Activated naive CD4-positive, alpha-beta T cell treated with anti-CD3 and anti-CD28 coated beads, Interleukin-2, amount 50 U/mL, for 72 hours (primary cell): Measurements from ENCODE around the gene CDHR5. TPM values are rescaled to one million over a fixed set of nuclear protein-coding genes. Genes with fewer than 3 reads are reported as not detected.

Experiments used
- ATAC-seq, 2 donors: fragments of 150-1000 bp; cut with Tn5 transposase; 2 replicates each; pipeline ENCODE4 v1.10.0; 2021; ENCODE audit warnings: mild to moderate bottlenecking in 2 of 2, moderate library complexity in 2 of 2
- DNase-seq, 2 donors: peaks; one replicate each; pipeline ENCODE4 v3.0.0; 2021 to 2022; ENCODE audit warnings: low spot score in 2 of 2
- H3K27ac Mint-ChIP-seq, 2 donors: one replicate each; pipeline ENCODE4 v1.8.0; 2022; ENCODE audit warnings: mild to moderate bottlenecking in 2 of 2, mixed read lengths in 2 of 2
- H3K36me3 Mint-ChIP-seq, 2 donors: one replicate each; pipeline ENCODE4 v1.8.0; 2022; ENCODE audit warnings: mixed read lengths in 2 of 2
- H3K9me3 Mint-ChIP-seq, 2 donors: one replicate each; pipeline ENCODE4 v1.8.0; 2022; ENCODE audit warnings: mixed read lengths in 2 of 2
- total RNA-seq, 2 donors: library from RNA; stranded (reverse); gene quantifications; one replicate each; pipeline ENCODE4 v1.2.3, GENCODE V29; 2022

The CDHR5 gene
- total RNA-seq, 2 donors from 2014 or later = not detected

DNA sequence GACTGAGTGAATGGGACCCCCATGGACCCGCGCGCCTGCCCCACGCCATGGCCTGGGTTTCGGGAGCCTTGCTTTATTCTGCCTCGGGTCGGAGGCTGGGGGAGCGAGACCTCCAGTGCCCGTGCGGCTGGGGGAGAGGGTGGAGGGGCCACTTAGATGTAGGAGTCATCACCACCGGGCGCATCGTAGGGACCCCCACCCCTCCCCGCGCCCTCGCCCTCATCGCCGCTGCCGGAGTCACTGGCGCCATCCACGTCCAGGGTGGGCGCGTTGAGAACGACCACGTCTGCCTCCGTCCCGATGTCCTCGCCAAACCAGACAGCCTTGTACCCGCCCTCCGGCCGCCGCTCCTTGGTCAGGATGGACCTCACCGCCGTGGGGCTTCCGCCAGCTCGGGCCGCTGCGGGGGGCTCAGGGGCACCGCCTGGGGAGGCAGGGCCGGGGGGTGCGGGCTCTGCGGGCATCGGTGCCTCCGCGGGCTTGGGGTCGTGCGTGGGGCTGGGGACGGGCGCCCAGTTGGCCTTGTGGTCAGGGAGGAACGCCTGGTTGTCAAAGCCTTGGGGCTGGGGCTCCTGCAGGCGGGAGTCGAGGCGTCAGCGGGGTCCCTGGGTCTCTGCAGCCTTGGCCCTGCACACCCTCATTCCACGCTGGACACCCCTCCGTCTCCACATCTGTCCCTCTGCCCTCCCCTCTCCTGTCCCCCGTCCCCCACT is 7.4 kb downstream of the CDHR5 start:
- no peak for DNase-seq
- Mint-ChIP-seq H3K9me3 (no peaks in the 10 kb centered on the region), H3K27ac (peak overlapping the region in 1 of 2 donors; percentile 87), H3K36me3 (peaks cover 0 to 8% of the 10 kb centered on the region in 2 donors)
- ATAC-seq = no peak

DNA sequence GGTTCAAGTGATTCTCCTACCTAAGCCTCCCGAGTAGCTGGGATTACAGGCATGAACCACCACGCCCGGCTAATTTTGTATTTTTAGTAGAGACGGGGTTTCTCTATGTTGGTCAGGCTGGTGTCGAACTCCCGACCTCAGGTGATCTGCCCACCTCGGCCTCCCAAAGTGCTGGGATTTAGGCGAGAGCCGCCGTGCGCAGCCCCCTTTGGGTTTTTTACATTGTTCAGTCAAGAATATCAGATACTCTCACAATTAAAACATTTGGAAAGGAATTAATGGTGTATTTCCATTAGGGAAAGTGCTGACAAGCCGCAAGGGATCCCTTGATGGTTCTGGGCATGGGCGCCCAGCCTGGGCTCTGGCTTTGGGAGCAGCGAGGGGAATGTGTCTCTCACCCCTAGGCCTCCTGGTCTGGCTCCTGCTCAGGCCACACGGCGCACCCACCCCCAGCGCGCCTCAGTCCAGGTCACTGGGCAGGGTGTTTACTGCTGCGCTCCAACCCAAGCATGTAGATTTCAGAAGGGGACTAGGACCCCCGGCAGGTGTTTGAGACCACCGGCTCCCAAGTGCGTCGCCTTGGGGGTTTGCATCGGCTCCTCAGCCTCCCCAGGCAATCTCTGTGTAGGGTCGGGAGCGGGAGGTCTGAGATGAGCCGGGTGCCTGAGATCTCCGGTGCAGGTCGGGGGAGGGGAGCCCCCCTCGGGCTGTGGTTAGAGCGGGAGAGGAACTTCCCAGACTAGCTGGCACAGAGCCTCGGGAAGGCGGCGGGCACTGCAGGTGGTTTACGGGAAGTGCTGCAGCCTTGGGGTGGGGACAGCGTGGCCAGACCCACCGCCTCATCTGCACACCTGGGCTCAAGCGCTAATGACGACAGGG is 8.2 kb downstream of the CDHR5 start:
- no peak for ATAC-seq
- no peak for DNase-seq
- Mint-ChIP-seq H3K27ac (peak overlapping the region; percentile 44 to 87), H3K36me3 (peaks cover 0 to 13% of the 10 kb centered on the region in 2 donors), H3K9me3 (no peaks in the 10 kb centered on the region)

DNA sequence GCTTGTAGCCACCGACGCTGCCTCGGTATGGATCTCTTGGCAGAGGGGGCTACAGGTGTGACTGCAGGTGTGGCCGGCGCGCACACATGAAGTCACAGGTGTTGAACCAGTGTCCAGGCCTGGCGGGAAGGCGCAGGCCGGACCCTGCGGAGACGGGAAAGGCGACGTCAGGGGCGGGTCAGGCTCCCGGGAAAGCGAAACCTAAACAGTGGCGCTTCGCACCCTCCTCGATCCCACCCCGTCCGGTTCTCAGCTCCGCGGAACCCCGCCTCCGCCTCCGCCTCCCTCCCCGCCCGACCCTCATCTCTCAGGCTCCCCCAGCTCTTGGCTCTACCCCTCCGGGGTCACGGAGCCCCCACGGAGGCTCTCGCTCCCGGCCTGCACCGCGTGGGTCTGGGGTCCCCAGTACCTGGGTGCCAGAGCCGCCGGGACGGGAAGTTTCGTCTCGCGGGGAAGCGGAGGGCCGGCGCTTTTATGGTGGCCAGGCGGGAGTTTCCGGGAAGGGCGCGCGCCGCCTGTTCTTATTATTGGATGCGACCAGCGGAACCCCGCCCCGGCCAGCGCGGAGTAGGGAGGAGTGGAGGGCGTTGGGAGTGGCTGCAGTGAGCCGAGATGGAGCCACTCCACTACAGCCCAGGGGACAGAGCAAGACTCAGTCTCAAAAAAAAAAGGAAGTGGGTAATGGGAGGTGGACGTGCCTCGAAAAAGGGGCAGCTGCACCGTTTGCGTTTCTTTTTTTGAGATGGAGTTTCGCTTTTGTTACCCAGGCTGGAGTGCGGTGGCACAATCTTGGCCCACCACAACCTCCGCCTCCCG is 9.0 kb downstream of the CDHR5 start, which contains the start of gene IRF7:
TSS of gene IRF7 (minus strand) at position 447 of the 816 bp plus-strand sequence. CDS start 586 bp downstream, outside the sequence.
- DNase-seq = peak; percentile 87 to 93
- ATAC-seq = peak; percentile 82 to 91
- no peaks in the 10 kb centered on the region for H3K9me3 Mint-ChIP-seq

DNA sequence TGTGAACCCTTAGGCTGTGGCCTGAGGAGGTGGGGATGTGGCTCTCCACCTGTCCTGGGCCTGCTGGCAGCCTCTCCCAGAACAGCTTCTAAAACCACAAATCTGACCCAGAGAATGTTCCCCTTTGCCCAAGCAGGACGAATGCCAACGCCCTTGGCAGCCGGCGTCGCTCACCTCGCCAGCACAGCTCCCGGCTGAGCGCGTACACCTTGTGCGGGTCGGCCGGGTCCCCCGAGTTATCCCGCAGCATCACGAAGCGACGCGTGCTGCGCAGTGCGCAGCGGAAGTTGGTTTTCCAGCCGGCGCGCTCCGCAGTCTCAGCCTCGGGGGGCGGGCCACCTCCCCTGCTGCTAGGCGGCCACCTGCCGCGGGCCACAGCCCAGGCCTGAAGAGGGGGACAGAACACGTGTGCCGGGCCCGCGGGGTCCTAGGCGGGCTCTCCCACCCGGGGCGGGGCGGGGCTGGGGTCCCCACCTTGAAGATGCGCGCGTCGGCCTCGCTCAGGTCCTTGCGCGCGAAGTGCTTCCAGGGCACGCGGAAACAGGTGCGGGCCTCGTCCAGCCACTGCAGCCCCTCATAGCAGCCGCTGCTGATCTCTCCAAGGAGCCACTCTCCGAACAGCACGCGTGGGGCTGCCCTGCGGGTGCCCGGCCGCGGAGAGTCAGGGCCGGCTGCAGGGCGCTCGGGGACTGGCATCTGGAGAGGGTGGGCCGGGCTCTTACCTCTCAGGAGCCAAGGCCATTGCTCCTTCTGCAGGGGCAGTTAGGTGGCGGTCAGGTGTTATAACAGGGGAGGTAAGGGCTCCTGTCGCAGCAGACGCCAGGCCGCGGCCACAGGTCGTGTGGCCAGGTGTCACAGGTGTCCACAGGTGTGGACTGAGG is 9.9 kb downstream of the CDHR5 start:
- ATAC-seq = peak in 1 of 2 donors; percentile 1
- peaks cover 0 to 13% of the 10 kb centered on the region in 2 donors for H3K36me3 Mint-ChIP-seq

More for the DNA sequence above, 9.0 kb downstream of the CDHR5 start, which contains the start of gene IRF7:
- Mint-ChIP-seq H3K36me3 (peaks cover 0 to 13% of the 10 kb centered on the region in 2 donors), H3K27ac (peak within 1 kb of the TSS; percentile 87 to 91)

DNA sequence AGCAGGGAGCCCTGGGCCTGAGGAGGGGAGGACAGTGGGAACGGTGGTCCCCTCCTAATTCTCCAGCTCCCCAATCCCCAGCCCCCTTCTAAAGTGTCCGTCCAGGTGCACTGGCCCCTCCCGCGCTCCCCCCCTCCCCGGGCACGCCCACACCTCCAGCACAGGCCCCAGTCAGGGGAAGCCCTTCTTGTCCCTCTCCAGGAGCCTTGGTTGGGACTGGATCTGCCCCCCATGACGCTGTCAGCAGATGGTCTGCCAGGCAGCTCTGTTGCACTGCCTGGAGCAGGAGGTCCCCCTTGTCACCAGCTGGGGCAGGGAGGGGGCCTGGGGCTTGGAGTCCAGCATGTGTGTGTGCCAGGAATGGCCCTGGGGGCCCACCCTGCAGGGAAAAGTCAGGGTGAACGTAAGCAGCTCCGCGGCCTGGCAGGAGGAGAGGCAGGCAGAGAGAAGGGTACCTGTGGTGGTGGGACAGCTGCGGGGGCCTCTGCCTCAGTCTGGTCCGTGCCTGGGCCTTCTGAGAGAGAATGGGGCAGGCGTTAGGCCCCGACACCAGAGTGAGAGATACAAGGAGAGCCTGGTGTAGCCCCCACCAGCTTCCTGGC is 10.6 kb downstream of the CDHR5 start:
- Mint-ChIP-seq H3K9me3 (no peaks in the 10 kb centered on the region), H3K36me3 (peaks cover 0 to 13% of the 10 kb centered on the region in 2 donors), H3K27ac (peak overlapping the region; percentile 82 to 92)
- peak in 1 of 2 donors; percentile 0 for ATAC-seq
- no peak for DNase-seq

More for the DNA sequence above, 9.9 kb downstream of the CDHR5 start:
- no peaks in the 10 kb centered on the region for H3K9me3 Mint-ChIP-seq
- no peak for DNase-seq
- H3K27ac Mint-ChIP-seq = peak overlapping the region; percentile 87 to 92

DNA sequence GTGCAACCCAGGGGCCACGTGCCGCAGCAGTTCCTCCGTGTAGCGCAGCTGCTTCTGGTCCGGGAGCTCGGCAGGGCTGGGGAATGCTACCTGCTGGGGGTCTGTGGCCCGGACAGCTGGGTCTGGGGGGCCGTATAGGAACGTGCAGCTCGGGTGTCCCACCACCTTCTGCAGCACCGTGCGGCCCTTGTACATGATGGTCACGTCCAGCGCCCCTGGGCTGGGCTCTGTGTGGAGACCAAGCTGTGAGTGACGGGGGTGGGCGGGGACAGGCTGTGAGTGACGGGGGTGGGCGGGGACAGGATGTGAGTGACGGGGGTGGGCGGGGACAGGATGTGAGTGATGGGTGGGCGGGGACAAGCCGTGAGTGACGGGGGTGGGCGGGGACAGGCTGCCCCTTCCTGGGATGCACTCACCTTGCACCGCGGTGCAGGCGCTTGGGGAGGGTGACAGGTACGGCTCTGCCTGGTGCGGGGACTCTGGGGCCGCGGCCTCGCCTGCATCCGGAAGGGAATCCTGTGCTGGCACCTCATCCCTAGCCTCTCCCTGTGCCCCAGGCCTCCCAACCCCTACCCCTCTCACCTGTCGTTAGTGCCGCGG is 11.3 kb downstream of the CDHR5 start:
- Mint-ChIP-seq H3K27ac (peak overlapping the region; percentile 44 to 82), H3K9me3 (no peaks in the 10 kb centered on the region), H3K36me3 (peaks cover 0 to 13% of the 10 kb centered on the region in 2 donors)
- peak; percentile 17 to 40 for ATAC-seq
- peak in 1 of 2 donors; percentile 68 for DNase-seq

DNA sequence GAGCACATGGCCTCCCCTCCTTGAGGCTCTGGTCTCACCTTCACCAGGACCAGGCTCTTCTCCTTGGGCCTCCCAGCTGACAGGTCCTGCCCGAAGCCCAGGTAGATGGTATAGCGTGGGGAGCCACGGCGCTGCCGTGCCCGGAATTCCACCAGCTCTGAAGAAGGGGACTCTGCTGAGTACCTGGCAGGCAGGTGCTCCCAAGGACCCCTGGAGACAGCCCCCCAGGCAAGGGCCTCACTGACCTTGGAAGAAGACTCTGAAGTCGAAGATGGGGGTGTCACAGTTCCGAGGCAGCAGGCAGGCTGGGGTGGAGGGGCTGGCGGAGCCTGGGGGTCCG is 11.8 kb downstream of the CDHR5 start:
- ATAC-seq (no peak), DNase-seq (no peak)
- H3K27ac Mint-ChIP-seq = peak overlapping the region; percentile 35 to 68
- H3K36me3 Mint-ChIP-seq = peaks cover 0 to 13% of the 10 kb centered on the region in 2 donors
- H3K9me3 Mint-ChIP-seq = no peaks in the 10 kb centered on the region

DNA sequence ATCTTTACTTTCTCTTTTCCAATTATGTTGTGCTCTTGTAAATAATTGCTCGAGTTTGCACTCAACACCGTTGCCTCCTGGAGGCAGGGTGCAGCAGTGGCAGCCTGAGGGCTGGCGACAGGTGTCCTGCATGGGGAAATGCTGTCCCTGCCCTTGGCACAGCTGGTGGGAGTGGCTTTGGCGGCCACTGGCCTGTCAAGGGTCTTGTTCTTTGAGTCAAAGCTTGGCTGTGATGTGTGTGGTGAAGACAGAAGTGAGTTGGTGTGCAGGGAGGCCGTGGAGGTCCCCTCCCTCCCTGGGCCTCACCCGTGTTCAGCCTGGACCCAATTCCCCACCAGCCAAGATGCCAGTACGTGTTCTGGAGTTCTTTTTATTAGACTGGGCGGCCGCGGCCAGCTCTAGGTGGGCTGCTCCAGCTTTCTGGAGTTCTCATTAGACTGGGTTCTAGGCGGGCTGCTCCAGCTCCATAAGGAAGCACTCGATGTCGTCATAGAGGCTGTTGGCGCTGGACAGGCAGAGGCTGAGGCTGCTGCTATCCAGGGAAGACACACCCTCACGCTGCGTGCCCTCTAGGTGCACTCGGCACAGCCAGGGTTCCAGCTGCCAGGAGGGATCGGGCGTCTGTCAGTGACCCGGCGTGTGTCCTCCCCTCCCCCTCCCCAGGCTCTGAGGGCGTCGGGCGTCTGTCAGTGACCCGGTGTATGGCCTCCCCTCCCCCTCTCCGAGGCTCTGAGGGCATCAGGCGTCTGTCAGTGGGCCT is 12.4 kb downstream of the CDHR5 start:
- ATAC-seq = no peak
- Mint-ChIP-seq H3K36me3 (peaks cover 0 to 13% of the 10 kb centered on the region in 2 donors), H3K27ac (peak overlapping the region; percentile 35 to 88), H3K9me3 (no peaks in the 10 kb centered on the region)
- DNase-seq = no peak

DNA sequence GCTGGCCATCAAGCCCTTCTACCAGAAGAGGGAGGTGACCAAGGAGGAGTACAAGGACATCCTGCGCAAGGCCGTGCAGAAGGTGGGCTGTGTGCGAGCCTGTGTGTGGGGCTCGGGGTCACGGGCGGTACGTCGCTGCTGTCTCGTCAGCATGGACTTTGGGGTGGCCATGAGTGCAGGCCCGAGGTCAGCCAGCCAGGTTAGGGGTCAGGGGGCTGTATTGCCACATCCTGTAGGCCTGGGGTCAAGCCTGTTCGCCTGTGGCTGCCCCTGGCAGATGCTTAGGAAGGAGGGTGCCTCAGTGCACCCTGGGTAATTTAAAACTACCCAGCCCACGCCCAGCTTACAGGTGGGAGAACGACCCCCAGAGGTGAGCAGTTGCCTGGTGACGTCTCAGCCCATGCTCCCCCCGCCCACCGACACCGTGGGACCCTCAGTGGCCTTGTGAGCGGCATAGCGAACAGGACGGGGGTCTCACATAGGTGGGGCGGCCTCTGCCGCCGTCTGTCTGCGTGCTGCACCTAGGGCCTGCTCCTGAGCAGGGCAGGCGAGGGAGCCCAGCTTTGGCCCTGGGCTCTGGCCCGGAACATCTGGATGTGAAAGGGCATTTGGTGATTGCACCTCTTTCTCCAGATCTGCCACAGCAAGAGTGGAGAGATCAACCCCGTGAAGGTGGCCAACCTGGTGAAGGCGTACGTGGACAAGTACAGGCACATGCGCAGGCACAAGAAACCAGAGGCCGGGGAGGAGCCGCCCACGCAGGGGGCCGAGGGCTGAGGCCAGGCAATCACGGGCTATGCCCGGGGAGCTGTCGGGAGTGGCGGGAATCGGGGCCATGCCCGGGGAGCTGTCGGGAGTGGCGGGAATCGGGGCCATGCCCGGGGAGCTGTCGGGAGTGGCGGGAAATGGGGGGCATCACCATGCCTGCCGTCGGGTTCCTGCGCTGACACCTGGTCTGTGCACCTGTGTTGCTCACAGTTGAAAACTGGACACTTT is 13.5 kb downstream of the CDHR5 start:
- H3K9me3 Mint-ChIP-seq = no peaks in the 10 kb centered on the region
- ATAC-seq (no peak), DNase-seq (no peak)
- H3K36me3 Mint-ChIP-seq = peaks cover 0 to 21% of the 10 kb centered on the region in 2 donors
- peak overlapping the region; percentile 81 to 92 for H3K27ac Mint-ChIP-seq

DNA sequence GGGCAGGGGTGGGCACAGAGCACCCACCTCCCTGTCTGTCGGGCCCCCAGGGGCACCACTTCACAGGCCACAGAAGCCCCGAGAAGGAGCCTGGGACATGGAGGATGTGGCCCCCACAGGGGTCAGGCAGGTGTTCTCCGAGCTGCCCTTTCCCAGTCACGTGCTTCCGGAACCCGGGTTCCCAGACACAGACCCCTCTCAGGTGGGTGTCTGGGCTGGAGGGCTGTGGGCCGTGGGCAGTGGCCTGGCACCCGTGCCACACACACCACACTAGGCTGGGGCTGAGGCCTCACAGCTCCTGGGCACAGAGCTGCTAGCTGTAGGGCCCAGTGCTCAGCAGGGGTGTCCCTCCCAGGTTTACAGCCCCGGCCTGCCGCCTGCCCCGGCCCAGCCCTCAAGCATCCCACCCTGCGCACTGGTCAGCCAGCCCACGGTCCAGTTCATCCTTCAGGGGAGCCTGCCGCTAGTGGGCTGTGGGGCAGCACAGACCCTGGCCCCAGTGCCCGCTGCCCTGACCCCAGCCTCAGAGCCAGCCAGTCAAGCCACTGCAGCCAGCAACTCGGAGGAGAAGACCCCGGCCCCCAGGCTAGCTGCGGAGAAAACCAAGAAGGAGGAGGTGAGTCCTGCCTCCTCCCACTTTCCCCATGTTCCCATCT is 14.5 kb downstream of the CDHR5 start:
- Mint-ChIP-seq H3K9me3 (no peaks in the 10 kb centered on the region), H3K36me3 (peaks cover 0 to 21% of the 10 kb centered on the region in 2 donors), H3K27ac (peak overlapping the region; percentile 81 to 92)
- no peak for DNase-seq
- no peak for ATAC-seq

DNA sequence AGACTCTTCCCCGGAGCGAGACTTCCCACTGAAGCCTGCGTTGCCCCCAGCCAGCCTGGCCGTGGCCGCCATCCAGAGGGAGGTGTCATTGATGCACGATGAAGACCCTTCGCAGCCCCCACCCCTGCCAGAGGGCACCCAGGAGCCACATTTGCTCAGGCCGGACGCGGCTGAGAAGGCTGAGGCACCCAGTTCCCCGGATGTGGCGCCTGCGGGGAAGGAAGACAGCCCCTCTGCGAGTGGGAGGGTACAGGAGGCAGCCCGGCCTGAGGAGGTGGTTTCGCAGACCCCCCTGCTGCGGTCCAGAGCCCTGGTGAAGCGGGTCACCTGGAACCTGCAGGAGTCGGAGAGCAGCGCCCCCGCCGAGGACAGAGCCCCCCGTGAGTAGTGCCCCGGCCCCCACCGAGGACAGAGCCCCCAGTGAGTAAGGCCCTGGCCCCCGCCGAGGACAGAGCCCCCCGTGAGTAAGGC is 15.4 kb downstream of the CDHR5 start:
- Mint-ChIP-seq H3K36me3 (peaks cover 0 to 17% of the 10 kb centered on the region in 2 donors), H3K27ac (no peak overlapping the region), H3K9me3 (no peaks in the 10 kb centered on the region)
- DNase-seq (no peak), ATAC-seq (no peak)

DNA sequence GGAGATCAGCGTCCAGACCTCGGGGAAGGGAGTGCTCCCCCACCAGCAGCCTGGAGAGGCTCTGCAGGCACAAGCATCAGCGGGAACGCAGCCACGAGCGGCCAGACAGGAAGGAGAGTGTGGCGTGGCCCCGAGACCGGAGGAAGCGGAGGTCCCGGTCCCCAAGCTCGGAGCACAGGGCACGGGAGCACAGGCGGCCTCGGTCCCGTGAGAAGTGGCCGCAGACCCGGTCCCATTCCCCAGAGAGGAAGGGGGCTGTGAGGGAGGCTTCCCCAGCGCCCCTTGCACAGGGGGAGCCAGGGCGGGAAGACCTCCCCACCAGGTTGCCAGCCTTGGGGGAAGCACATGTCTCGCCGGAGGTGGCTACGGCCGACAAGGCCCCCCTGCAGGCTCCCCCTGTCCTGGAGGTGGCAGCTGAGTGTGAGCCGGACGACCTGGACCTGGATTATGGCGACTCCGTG is 15.9 kb downstream of the CDHR5 start:
- H3K9me3 Mint-ChIP-seq = no peaks in the 10 kb centered on the region
- no peak for ATAC-seq
- peaks cover 0 to 13% of the 10 kb centered on the region in 2 donors for H3K36me3 Mint-ChIP-seq
- H3K27ac Mint-ChIP-seq = peak overlapping the region in 1 of 2 donors; percentile 90
- DNase-seq = no peak
